Measurements from ENCODE around the gene MORN3.
"Not testable (repeated sequence)": the region's sequence is repeated elsewhere in the genome, so short reads cannot be mapped to it uniquely, and the experiment has no call there.

MORN3 gene

GRCh38 chr12:121663610-121663929, 5.9 kb downstream of the MORN3 start:
- DNase-seq (ENCODE audit: extremely low read depth, low read depth): no peak
- H3K4me3 ChIP-seq (replicated peaks; ENCODE audit: low read depth, low read length): no peak overlapping the region
- TF ChIP-seq, protein P1, sequence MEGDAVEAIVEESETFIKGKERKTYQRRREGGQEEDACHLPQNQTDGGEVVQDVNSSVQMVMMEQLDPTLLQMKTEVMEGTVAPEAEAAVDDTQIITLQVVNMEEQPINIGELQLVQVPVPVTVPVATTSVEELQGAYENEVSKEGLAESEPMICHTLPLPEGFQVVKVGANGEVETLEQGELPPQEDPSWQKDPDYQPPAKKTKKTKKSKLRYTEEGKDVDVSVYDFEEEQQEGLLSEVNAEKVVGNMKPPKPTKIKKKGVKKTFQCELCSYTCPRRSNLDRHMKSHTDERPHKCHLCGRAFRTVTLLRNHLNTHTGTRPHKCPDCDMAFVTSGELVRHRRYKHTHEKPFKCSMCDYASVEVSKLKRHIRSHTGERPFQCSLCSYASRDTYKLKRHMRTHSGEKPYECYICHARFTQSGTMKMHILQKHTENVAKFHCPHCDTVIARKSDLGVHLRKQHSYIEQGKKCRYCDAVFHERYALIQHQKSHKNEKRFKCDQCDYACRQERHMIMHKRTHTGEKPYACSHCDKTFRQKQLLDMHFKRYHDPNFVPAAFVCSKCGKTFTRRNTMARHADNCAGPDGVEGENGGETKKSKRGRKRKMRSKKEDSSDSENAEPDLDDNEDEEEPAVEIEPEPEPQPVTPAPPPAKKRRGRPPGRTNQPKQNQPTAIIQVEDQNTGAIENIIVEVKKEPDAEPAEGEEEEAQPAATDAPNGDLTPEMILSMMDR (IDR thresholded peaks at IDR 0.05; ENCODE audit: low read depth, low read length, missing control alignments): no peak

- not testable (repeated sequence) for H3K4me3 ChIP-seq (replicated peaks; ENCODE audit: low read depth, low read length); DNase-seq (ENCODE audit: extremely low read depth, low read depth)
Measured at GRCh38 chr12:121661353-121662105, 7.9 kb downstream of the MORN3 start.

- no peak for DNase-seq (ENCODE audit: extremely low read depth, low read depth)
- TF ChIP-seq, protein P1 (IDR thresholded peaks at IDR 0.05; ENCODE audit: low read depth, low read length, missing control alignments): no peak
- no peak overlapping the region for H3K4me3 ChIP-seq (replicated peaks; ENCODE audit: low read depth, low read length)
Measured at GRCh38 chr12:121657305-121658008, 12.0 kb downstream of the MORN3 start.

DNA sequence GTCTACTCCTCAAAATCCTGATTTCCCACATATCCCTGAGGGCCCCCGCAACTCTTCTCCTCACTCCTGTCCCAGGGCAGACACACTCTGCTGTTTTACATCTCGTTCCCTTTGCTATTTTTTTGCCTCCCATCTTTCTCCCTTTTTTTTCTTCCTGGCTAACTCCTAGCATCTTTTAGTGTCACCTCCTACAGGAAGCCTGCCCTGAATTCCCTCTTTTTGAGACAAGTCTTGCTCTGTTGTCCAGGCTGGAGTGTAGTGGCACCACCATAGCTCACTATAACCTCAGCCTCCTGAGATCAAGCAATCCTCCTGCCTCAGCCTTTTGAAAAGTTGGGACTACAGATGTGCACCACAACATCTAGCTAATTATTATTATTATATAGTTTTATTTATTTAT, 13.3 kb downstream of the MORN3 start:
- no peak overlapping the region for H3K4me3 ChIP-seq (replicated peaks; ENCODE audit: low read depth, low read length)
- TF ChIP-seq, protein P1 (IDR thresholded peaks at IDR 0.05; ENCODE audit: low read depth, low read length, missing control alignments): no peak
- DNase-seq (ENCODE audit: extremely low read depth, low read depth): no peak

- DNase-seq (ENCODE audit: extremely low read depth, low read depth): no peak
- TF ChIP-seq, protein P1 (IDR thresholded peaks at IDR 0.05; ENCODE audit: low read depth, low read length, missing control alignments): no peak
- H3K4me3 ChIP-seq (replicated peaks; ENCODE audit: low read depth, low read length): no peak overlapping the region
Measured at GRCh38 chr12:121653999-121654398, 15.5 kb downstream of the MORN3 start.

GRCh38 chr12:121652767-121653497, 16.5 kb downstream of the MORN3 start:
- H3K4me3 ChIP-seq (replicated peaks; ENCODE audit: low read depth, low read length): no peak overlapping the region
- DNase-seq (ENCODE audit: extremely low read depth, low read depth): no peak
- TF ChIP-seq, protein P1 (IDR thresholded peaks at IDR 0.05; ENCODE audit: low read depth, low read length, missing control alignments): no peak

GRCh38 chr12:121651320-121651719, 18.1 kb downstream of the MORN3 start:
- H3K4me3 ChIP-seq (replicated peaks; ENCODE audit: low read depth, low read length): no peak overlapping the region
- DNase-seq (ENCODE audit: extremely low read depth, low read depth): no peak
- TF ChIP-seq, protein P1 (IDR thresholded peaks at IDR 0.05; ENCODE audit: low read depth, low read length, missing control alignments): no peak

Measured in HFF-Myc (cell line).